GM12878 (cell line): ENCODE data around the gene SEC14L1. TPM values are rescaled to one million over a fixed set of nuclear protein-coding genes. Genes with fewer than 3 reads are reported as not detected.

Source experiments
- ATAC-seq: fragments of 200-7000 bp; cut with Tn5 transposase; 3 replicates; pipeline ENCODE4 v1.9.1; 2020; ENCODE audit warnings: mild to moderate bottlenecking, moderate library complexity
- BruUV-seq: library from RNA; stranded (reverse); fragments of 400-500 nt; replicated peaks from 2 replicates; lab custom pipeline; 2021; lab: Mats Ljungman, UMichigan
- CTCF ChIA-PET: fragments of 300-600 bp; sonication (Branson Sonifier 250); formaldehyde crosslinking; extraction: SDS; loops from one replicate; lab custom pipeline; 2021; ENCODE audit warnings: inconsistent platforms; lab: Yijun Ruan, JAX
- POLR2A ChIA-PET: fragments of 350-600 bp; formaldehyde crosslinking; extraction: SDS; loops from one replicate; lab custom pipeline; 2021; ENCODE audit warnings: inconsistent platforms; lab: Charles Lee
- RAD21 ChIA-PET: fragments of 300-600 bp; sonication (Branson Sonifier 250); formaldehyde crosslinking; loops from one replicate; lab custom pipeline; 2023; ENCODE audit warnings: antibody characterized with exemption; ENCODE audit not compliant: unreplicated experiment; lab: Charles Lee
- SMC1A ChIA-PET: fragments of 300-600 bp; sonication (Branson Sonifier 250); formaldehyde crosslinking; loops from one replicate; lab custom pipeline; 2023; ENCODE audit not compliant: unreplicated experiment, uncharacterized antibody; lab: Charles Lee
- DNase-seq: peaks from one replicate; pipeline ENCODE4 v3.0.0-alpha.2; 2011; ENCODE audit warnings: low read depth, low spot score
- FAIRE-seq: peaks from 3 replicates; lab custom pipeline; 2011; peaks lifted over from hg19 to GRCh38; lab: Jason Lieb, UNC
- H2AFZ ChIP-seq: 2 replicates; pipeline ENCODE4 v1.6.0; 2011; ENCODE audit warnings: low read depth, low read length, control low read depth; ENCODE audit not compliant: control insufficient read depth
- H3K27ac ChIP-seq: 2 replicates; pipeline ENCODE4 v1.5.1; 2011; ENCODE audit warnings: control low read depth; ENCODE audit not compliant: control insufficient read depth, insufficient read depth
- H3K27me3 ChIP-seq, 2 experiments: replicated peaks in 1 of 2; 2 replicates each; pipeline versions ENCODE4 v1.6.0 to v1.6.1; 2011; ENCODE audit warnings: low read length in 1 of 2; ENCODE audit not compliant: control insufficient read depth in 2 of 2, insufficient read depth in 2 of 2
- H3K36me3 ChIP-seq, 2 experiments: 2 replicates each; pipeline ENCODE4 v1.5.1; 2011; ENCODE audit warnings: low read length in 1 of 2; ENCODE audit not compliant: control insufficient read depth in 2 of 2, insufficient read depth in 2 of 2
- H3K4me1 ChIP-seq: 2 replicates; pipeline ENCODE4 v1.6.1; 2011; ENCODE audit warnings: mild to moderate bottlenecking, low read length, moderate library complexity, mixed read lengths; ENCODE audit not compliant: control insufficient read depth, insufficient read depth
- H3K4me2 ChIP-seq: 2 replicates; pipeline ENCODE4 v1.6.0; 2011; ENCODE audit warnings: control low read depth; ENCODE audit not compliant: control insufficient read depth, insufficient read depth
- H3K4me3 ChIP-seq: fragments of 200-600 bp; sonication (generic); 2 replicates; pipeline ENCODE4 v1.5.1; 2016
- H3K79me2 ChIP-seq: 2 replicates; pipeline ENCODE4 v1.6.0; 2011; ENCODE audit warnings: low read length; ENCODE audit not compliant: control insufficient read depth, insufficient read depth
- H3K9ac ChIP-seq: 2 replicates; pipeline ENCODE4 v1.8.0; 2011; ENCODE audit warnings: low read length, control low read depth, mixed read lengths; ENCODE audit not compliant: control insufficient read depth, insufficient read depth
- H3K9me3 ChIP-seq: replicated peaks from 3 replicates; pipeline ENCODE4 v1.5.1; 2011; ENCODE audit warnings: mild to moderate bottlenecking, low read length; ENCODE audit not compliant: control insufficient read depth, insufficient read depth
- H4K20me1 ChIP-seq: 2 replicates; pipeline ENCODE4 v1.6.0; 2011; ENCODE audit not compliant: control insufficient read depth, insufficient read depth
- CBFB ChIP-seq: IDR thresholded peaks from 2 replicates; pipeline ENCODE4 v1.6.1; 2016; ENCODE audit warnings: antibody characterized with exemption, low read depth
- CBX3 ChIP-seq: fragments of 200-600 bp; sonication (generic); IDR thresholded peaks from 2 replicates; pipeline ENCODE4 v1.6.1; 2016; ENCODE audit warnings: low read depth, borderline replicate concordance
- CREM ChIP-seq: IDR thresholded peaks from 2 replicates; pipeline ENCODE4 v1.6.1; 2014; ENCODE audit warnings: antibody characterized with exemption, low read depth
- EGR1 ChIP-seq, 2 experiments: IDR thresholded peaks; 1 replicate in 1 of 2; 2 replicates in 1 of 2; pipeline ENCODE4 v1.6.1; 2011 to 2012; ENCODE audit warnings: low read depth in 2 of 2, low read length in 2 of 2, borderline replicate concordance in 1 of 2, mild to moderate bottlenecking in 1 of 2, moderate library complexity in 1 of 2
- FOS ChIP-seq: IDR thresholded peaks from 3 replicates; pipeline ENCODE4 v1.6.1; 2011; ENCODE audit warnings: borderline replicate concordance; ENCODE audit not compliant: insufficient read length; ENCODE audit errors: extremely low read depth
- SMAD5 ChIP-seq: IDR thresholded peaks from 2 replicates; pipeline ENCODE4 v1.6.1; 2016; ENCODE audit warnings: antibody characterized with exemption, low read depth
- SP1 ChIP-seq: IDR thresholded peaks from one replicate; pipeline ENCODE4 v1.6.1; 2011; ENCODE audit warnings: low read depth, low read length
- TCF3 ChIP-seq: IDR thresholded peaks from 2 replicates; pipeline ENCODE4 v1.6.1; 2012; ENCODE audit warnings: low read depth, mild to moderate bottlenecking, low read length, borderline replicate concordance; ENCODE audit not compliant: insufficient read depth
- WGBS: methylation state at CpG from one replicate; pipeline ENCODE4 v1.1.6; 2016; ENCODE audit warnings: low lambda C conversion rate; ENCODE audit not compliant: insufficient replicate concordance, insufficient coverage; ENCODE audit errors: missing lambda C conversion rate; 5-methylcytosine and 5-hydroxymethylcytosine counted together
- in situ Hi-C: fragments of 300-500 bp; cut with MboI; formaldehyde crosslinking; loops from 9 replicates; pipeline ENCODE4 v1.14.3; 2018; ENCODE audit warnings: mixed read lengths
- intact Hi-C: fragments of 100-400 bp; cut with micrococcal nuclease; formaldehyde crosslinking; loops from one replicate; pipeline ENCODE4 v1.14.2; 2022; ENCODE audit not compliant: unreplicated experiment
- polyA plus RNA-seq, 11 experiments: library from polyadenylated mRNA; depleted of rRNA in 4 of 11; unstranded in 6 of 11; stranded (reverse) in 5 of 11; fragments of >200 nt; fragmentation: Nextera tagmentation in 4 of 11; fragmentation: Illumina TruSeq in 1 of 11; extraction: Ambion mirVana in 4 of 11; extraction: Trizol in 1 of 11; gene quantifications; 1 replicate in 1 of 11; 2 replicates in 10 of 11; pipeline versions ENCODE4 v1.2.1 to v1.2.3, GENCODE V29; 2011 to 2016; ENCODE audit warnings: inconsistent platforms in 2 of 11, missing spikeins in 2 of 11, low read depth in 1 of 11
- total RNA-seq, 4 experiments: library from RNA; depleted of rRNA in 3 of 4; stranded (reverse); fragments of >200 nt in 3 of 4; fragmentation: Illumina TruSeq in 1 of 4; extraction: Trizol in 1 of 4; gene quantifications; 2 replicates each; pipeline versions ENCODE4 v1.2.1 to v1.2.3, GENCODE V29; 2013 to 2021
- TF ChIP-seq, protein P1 (sequence below): fragments of 450-650 bp; conservative IDR thresholded peaks from 2 replicates; pipeline ENCODE4 v1.6.1; 2017; ENCODE audit warnings: mild to moderate bottlenecking, moderate library complexity
- TF ChIP-seq, protein P2 (sequence below): IDR thresholded peaks from 2 replicates; pipeline ENCODE4 v1.6.1; 2012; ENCODE audit warnings: low read depth, low read length, improper control_type of control experiment

The SEC14L1 gene
- total and polyA plus RNA-seq, 10 of the 15 experiments (the other 5 are each of a cell fraction or from before 2014, with no cell fraction given), result 6.3 to 66.1 (median 33.5) TPM

DNA sequence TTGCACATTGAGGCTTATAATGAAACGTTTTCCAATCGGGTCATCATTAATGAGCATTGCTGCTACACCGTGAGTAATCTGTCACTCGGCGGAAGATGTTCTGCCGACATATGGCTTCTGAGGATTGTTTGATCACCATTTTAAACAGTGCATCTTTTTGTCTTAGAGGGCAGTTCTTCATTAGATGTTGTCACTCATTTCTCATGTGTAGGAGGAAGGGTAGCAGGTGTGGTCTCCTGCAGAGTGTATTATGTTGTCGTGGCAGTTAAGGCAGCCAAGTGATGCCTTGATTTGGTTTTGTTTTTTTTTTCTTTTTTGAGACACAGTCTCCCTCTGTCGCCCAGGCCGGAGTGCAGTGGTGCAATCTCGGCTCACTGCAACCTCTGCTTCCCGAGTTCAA is 50.5 kb downstream of the SEC14L1 start:
- DNase-seq (no peak), ATAC-seq (no peak), FAIRE-seq (no peak)
- CTCF ChIA-PET, result no interaction called here
- in situ Hi-C loops, result no loop called here
- H3K79me2 ChIP-seq, result peaks cover 41% of the 10 kb centered on the region
- H3K9me3 ChIP-seq, result no peaks in the 10 kb centered on the region
- H3K4me1 ChIP-seq, result peaks cover 35% of the 10 kb centered on the region
- TF ChIP-seq EGR1 (IDR thresholded peaks at IDR 0.05; ENCODE audit: borderline replicate concordance in 1 of 2, low read depth in 2 of 2, low read length in 2 of 2), result no peak
- TF ChIP-seq SP1, result no peak
- TF ChIP-seq CBX3, result no peak
- no TSS peak for BruUV-seq
- H3K27me3 ChIP-seq, result no peaks in the 10 kb centered on the region
- H4K20me1 ChIP-seq, result no peaks in the 10 kb centered on the region
- whole genome bisulfite sequencing, result 89% methylated on average over 9 of the region's 11 CpGs
- RAD21 ChIA-PET, result no interaction called here
- H2AFZ ChIP-seq, result no peak overlapping the region
- no peak overlapping the region for H3K9ac ChIP-seq
- peaks cover 22 to 33% of the 10 kb centered on the region in 2 experiments for H3K36me3 ChIP-seq
- SMC1A ChIA-PET, result no interaction called here
- POLR2A ChIA-PET, result no interaction called here
- H3K27ac ChIP-seq, result no peak overlapping the region
- no peak overlapping the region for H3K4me3 ChIP-seq
- H3K4me2 ChIP-seq, result no peak overlapping the region
- intact Hi-C loops, result no loop called here

DNA sequence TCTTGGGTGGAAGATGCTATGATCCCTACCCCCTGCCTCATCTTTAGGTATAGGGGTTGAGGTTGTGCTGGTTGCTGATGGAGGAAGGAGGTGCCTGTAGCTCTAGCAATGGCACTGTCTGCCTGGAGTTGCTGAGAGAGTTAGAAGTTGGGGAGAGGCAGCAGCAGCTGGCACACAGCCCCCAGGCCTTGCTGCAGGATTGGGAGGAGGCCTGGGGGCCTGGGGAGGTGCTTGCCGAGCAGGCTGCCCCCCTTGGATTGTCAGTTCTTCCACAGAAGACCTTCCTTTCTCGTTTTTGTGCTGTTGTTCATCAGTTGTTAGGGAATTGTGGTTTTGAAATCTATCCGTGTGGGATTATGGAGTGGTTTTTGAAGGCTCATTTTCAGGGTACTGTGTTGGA is 52.9 kb downstream of the SEC14L1 start:
- Histone ChIP-seq H3K36me3 (peaks cover 26 to 54% of the 10 kb centered on the region in 2 experiments), H4K20me1 (no peaks in the 10 kb centered on the region), H3K9me3 (no peaks in the 10 kb centered on the region), H3K4me2 (no peak overlapping the region), H3K9ac (no peak overlapping the region), H3K4me1 (peaks cover 11% of the 10 kb centered on the region), H3K27ac (no peak overlapping the region), H3K27me3 (no peaks in the 10 kb centered on the region), H2AFZ (no peak overlapping the region), H3K4me3 (no peak overlapping the region), H3K79me2 (peaks cover 18% of the 10 kb centered on the region)
- ChIA-PET SMC1A (no interaction called here), RAD21 (no interaction called here), POLR2A (interaction anchor here (0.5 to 0.6 kb wide), 2 partner anchors 81 to 412 kb away, joined by 3 to 4 read pairs; no protein-coding TSS in a partner anchor), CTCF (no interaction called here)
- intact Hi-C loops, result no loop called here
- DNase-seq (no peak), FAIRE-seq (no peak), ATAC-seq (no peak)
- BruUV-seq, result no TSS peak
- in situ Hi-C loops, result no loop called here
- TF ChIP-seq FOS (no peak), CBFB (no peak), SMAD5 (no peak), CREM (no peak), TCF3 (no peak)
- TF ChIP-seq, protein P1, sequence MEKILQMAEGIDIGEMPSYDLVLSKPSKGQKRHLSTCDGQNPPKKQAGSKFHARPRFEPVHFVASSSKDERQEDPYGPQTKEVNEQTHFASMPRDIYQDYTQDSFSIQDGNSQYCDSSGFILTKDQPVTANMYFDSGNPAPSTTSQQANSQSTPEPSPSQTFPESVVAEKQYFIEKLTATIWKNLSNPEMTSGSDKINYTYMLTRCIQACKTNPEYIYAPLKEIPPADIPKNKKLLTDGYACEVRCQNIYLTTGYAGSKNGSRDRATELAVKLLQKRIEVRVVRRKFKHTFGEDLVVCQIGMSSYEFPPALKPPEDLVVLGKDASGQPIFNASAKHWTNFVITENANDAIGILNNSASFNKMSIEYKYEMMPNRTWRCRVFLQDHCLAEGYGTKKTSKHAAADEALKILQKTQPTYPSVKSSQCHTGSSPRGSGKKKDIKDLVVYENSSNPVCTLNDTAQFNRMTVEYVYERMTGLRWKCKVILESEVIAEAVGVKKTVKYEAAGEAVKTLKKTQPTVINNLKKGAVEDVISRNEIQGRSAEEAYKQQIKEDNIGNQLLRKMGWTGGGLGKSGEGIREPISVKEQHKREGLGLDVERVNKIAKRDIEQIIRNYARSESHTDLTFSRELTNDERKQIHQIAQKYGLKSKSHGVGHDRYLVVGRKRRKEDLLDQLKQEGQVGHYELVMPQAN, result no peak
- TF ChIP-seq, protein P2, sequence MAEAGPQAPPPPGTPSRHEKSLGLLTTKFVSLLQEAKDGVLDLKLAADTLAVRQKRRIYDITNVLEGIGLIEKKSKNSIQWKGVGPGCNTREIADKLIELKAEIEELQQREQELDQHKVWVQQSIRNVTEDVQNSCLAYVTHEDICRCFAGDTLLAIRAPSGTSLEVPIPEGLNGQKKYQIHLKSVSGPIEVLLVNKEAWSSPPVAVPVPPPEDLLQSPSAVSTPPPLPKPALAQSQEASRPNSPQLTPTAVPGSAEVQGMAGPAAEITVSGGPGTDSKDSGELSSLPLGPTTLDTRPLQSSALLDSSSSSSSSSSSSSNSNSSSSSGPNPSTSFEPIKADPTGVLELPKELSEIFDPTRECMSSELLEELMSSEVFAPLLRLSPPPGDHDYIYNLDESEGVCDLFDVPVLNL, result no peak
- WGBS, result 49% methylated on average over 3 of the region's 3 CpGs
